GM18508 (cell line): ENCODE results near the gene SWI5.
"Not testable (repeated sequence)": the region's sequence is repeated elsewhere in the genome, so short reads cannot be mapped to it uniquely, and the experiment has no call there.

ENCODE experiments used
- ATAC-seq: cut with Tn5 transposase; IDR thresholded peaks from one replicate; pipeline ENCODE4 v1.9.1; 2021; ENCODE audit warnings: moderate number of reproducible peaks; ENCODE audit not compliant: insufficient read depth, unreplicated experiment

Gene SWI5

GRCh38 chr9:128275198-128276007, 673 bp upstream of the SWI5 start, which contains the start of gene GOLGA2:
Gene GOLGA2 (minus strand): TSS chr9:128276007. CDS start chr9:128275976, 31 bp downstream.
- ATAC-seq = peak; percentile 24

GRCh38 chr9:128276574-128277270, 646 bp downstream of the SWI5 start:
- ATAC-seq = no peak

GRCh38 chr9:128279088-128280073, 3.3 kb downstream of the SWI5 start:
- ATAC-seq = not testable (repeated sequence)

DNA sequence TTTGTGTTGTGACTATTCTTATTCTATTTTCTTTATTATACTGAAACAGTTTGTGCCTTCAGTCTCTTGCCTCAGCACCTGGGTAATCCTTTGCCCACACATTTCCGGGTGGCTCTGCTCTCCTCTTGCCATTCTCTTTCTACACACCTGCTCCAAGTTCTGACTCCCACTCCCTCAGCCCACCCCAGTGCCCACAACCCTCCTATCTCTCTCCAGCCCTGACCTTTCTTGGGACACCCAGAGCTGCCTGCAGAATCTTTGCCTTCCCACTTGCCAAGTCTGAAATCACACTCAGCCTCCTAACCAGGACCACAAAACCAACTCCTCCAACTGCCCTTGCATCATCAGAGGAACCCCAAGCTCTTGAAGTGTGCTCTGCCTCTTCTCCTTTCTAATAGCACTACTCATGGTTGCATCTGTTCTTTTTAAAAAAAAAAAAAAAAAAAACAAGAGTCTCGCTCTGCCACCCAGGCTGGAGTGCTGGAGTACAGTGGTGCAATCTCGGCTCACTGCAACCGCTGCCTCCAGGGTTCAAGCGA, 4.1 kb downstream of the SWI5 start:
- no peak for ATAC-seq

DNA sequence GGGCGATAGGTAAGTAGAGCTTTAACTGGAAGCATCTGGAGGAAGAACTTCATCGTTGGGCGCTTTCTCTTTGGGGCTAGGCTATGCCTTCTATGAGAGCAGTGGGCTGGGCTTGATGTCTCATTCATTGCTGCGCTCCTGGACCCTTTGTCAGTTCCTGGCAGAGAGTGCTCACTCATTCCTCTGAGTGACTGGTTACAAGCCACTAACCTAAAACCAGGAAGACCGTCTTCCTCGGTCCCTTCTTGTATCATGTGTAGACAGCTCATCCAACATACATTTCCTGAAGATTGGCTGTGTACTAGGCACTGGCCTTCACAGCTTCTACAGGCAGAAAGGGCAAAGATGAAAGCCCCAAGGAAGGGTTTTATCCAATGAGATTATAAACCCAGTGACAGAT, 6.4 kb downstream of the SWI5 start:
- no peak for ATAC-seq

DNA sequence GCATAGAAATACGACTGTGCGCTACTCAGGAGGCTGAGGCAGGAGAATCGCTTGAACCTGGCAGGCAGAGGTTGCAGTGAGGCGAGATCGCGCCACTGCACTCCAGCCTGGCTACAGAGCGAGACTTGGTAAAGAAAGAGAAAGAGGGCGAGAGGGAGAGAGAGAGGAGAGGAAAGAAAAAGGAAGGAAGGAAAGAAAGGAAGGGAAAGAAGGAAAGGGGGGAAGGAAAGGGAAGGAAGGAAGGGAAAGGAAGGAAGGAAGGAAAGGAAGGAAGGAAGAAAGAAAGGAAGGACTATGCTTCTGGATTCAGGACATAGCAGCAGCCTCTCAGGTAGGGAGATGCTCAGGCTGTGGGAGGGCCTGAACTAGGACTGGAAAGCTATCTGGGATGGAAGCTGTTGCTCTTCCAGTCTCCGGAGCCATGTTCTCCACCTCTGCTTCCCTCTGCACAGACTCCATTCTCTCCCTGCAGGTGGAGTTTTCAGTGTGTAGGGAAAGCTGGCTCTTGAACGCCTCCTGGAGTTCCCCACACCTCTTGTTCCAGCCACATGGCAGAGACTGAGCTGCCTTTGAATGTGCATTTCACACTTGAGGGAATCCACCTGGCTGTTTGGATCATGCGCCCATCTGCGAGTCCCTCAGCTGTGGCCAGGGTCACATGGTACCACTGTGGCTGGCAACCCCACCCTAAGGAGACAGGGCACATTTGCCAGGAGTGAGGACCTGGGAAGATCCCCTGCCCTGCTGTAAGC, 9.1 kb downstream of the SWI5 start:
- ATAC-seq = no peak

GRCh38 chr9:128286440-128286839, 10.4 kb downstream of the SWI5 start:
- ATAC-seq = no peak

GRCh38 chr9:128288273-128289004, 12.4 kb downstream of the SWI5 start:
- ATAC-seq = no peak

DNA sequence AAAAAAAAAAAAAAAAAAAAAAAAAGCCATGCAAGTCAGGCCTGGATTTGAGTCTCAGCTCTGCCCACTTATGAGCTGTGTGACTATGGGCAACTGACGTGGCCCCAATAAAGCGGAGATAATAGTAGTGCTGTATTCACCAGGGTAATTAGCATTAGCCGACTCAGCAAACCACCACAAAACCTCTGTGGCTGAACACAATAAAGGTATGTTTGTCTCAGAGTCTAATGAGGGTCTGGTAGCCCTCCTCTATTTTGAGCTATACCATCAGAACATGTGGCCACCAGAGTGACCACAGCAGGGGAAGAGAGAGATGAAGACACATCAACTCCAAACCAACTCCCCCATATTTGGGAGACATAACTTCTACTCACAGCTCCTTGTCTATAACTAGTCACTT, 15.9 kb downstream of the SWI5 start:
- ATAC-seq = no peak

GRCh38 chr9:128293091-128293490, 17.0 kb downstream of the SWI5 start:
- ATAC-seq = no peak

DNA sequence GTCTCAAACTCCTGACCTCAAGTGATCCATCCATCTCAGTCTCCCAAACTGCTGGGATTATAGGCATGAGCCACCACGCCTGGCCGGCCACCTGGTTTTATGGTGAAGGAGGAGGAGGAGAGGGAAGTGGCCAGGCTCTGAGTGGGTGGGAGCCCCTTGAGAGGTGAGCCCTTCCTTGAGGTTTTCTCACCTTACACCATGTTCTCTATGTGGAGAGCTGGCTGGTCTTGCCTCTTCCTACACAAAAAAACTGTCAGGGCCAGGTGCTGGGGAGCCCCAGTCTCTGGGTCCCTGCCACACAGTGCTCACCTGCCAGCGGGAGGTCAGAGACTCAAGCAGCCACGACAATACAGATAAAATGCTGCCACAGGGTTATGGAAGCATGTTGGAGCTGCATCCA, 18.1 kb downstream of the SWI5 start:
- no peak for ATAC-seq

- ATAC-seq = no peak
These were observed 20.5 kb downstream of the SWI5 start for GRCh38 chr9:128296340-128297220.

GRCh38 chr9:128297221-128297773, 21.2 kb downstream of the SWI5 start:
- no peak for ATAC-seq

DNA sequence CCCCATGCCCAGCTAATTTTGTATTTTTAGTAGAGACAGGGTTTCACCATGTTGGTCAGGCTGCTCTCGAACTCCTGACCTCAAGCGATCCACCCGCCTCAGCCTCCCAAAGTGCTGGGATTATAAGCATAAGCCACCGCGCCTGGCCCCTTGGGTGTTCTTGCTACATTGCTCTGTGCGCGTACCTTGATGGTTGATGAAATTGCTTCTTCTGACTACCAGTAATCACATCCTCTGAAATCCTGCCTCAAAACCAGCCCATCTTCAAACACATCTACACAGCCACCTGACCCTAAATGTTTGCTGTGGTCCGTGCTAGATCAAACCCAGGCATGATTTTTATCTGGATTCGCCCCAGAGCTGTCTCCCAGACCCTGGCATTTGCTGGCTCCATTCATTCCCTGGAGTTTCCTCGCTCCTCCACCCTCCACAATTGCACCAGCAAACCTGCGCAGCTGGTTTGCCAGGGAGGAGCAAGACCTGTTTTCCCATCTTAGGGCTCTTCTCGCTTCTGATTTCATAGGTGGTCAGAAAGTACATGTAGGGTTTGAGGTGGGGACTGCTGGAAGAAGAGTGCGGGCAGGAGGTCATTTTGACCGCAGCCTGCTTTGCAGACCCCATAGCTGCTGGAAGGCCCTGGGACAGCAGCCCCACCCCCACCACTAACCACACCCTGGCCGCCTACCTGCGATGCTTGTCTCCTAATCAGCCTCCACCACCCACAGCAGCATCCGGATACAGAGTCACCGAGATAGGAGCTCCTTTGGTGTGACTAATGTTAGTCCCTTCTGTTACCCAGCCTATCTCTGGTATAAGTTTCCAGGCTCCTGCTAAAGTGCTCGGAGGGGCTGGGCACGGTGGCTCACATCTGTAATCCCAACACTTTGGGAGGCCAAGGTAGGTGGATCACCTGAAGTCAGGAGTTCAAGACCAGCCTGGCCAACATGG, 22.7 kb downstream of the SWI5 start:
- ATAC-seq = no peak

DNA sequence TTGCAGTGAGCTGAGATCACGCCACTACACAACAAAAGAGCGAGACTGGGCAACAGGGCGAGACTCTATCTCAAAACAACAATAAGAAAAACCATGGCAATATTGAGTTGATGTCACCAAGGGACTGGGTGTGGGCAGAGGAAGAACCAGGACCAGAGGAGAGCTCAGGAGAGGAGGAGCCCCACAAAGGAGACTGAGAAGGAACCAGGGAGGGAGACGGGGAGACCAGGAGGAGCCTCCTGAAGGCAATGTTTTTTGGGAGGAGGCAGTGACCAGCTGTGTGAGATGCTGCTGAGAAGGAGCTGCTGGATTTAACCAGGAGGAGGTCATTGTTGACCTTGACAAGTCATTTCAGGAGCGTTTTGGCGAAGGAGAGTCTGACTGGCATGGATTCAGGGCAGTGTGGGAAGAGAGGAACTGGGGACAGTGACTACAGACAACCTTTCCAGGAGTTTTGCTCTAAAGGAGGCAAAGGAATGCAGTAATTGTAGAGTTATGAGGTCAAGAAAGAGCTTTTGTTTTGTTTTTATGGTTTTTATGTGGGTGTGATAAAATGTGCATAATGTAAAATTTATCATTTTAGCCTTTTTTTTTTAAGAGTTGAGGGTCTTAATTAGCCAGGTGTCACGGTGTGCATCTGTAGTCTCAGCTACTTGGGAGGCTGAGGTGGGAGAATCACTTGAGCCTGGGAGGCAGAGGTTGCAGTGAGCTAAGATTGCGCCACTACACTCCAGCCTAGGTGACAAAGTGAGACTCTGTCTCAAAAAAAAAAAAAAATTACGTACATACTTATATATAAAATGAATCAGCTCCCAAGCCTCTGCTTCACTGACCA, 28.3 kb downstream of the SWI5 start:
- no peak for ATAC-seq

GRCh38 chr9:128304971-128305288, 28.9 kb downstream of the SWI5 start:
- ATAC-seq = no peak
